Esophagus muscularis mucosa (tissue), 4 donors: ENCODE results near the gene RNF225. TPM values are rescaled to one million over a fixed set of nuclear protein-coding genes. Genes with fewer than 3 reads are reported as not detected.

Experiments
- DNase-seq: peaks from one replicate; pipeline ENCODE4 v3.0.0-alpha.2; 2017; ENCODE audit errors: extremely low spot score
- H3K27ac ChIP-seq, 4 donors: fragments of 200-600 bp; sonication (generic); replicated peaks in 1 of 4; 1 replicate in 3 of 4; 2 replicates in 1 of 4; pipeline ENCODE4 v1.5.1; 2016 to 2019; ENCODE audit warnings: mild to moderate bottlenecking in 1 of 4
- H3K27me3 ChIP-seq, 4 donors: fragments of 200-600 bp; sonication (generic); one replicate each; pipeline versions ENCODE4 v1.5.1 to v1.6.0; 2016 to 2019
- H3K36me3 ChIP-seq, 4 donors: fragments of 200-600 bp; sonication (generic); one replicate each; pipeline ENCODE4 v1.5.1; 2016 to 2019
- H3K4me1 ChIP-seq, 4 donors: fragments of 200-600 bp; sonication (generic); one replicate each; pipeline ENCODE4 v1.5.1; 2016 to 2019
- H3K4me3 ChIP-seq, 4 donors: fragments of 200-600 bp; sonication (generic); 1 replicate in 2 of 4; 2 replicates in 2 of 4; pipeline ENCODE4 v1.5.1; 2016 to 2019; ENCODE audit warnings: mild to moderate bottlenecking in 4 of 4, moderate library complexity in 1 of 4
- H3K9me3 ChIP-seq, 4 donors: fragments of 200-600 bp; sonication (generic); 1 replicate in 3 of 4; 2 replicates in 1 of 4; pipeline ENCODE4 v1.5.1; 2016 to 2019
- CTCF ChIP-seq, 3 experiments: fragments of 200-600 bp in 2 of 3; fragments of 450-650 bp in 1 of 3; sonication (generic) in 2 of 3; IDR thresholded peaks; one replicate each; pipeline ENCODE4 v1.5.1; 2017 to 2019; ENCODE audit warnings: antibody characterized with exemption in 3 of 3, mild to moderate bottlenecking in 2 of 3, moderate library complexity in 1 of 3
- EP300 ChIP-seq: sonication (generic); formaldehyde crosslinking; IDR thresholded peaks from one replicate; pipeline ENCODE4 v1.6.1; 2017; ENCODE audit warnings: antibody characterized with exemption
- POLR2A ChIP-seq: fragments of 450-650 bp; IDR thresholded peaks from one replicate; pipeline ENCODE4 v1.6.1; 2017; ENCODE audit warnings: antibody characterized with exemption, moderate library complexity, mild to moderate bottlenecking, low read depth
- POLR2AphosphoS5 ChIP-seq, 2 donors: sonication (generic); formaldehyde crosslinking; IDR thresholded peaks; one replicate each; pipeline ENCODE4 v1.6.1; 2017; ENCODE audit warnings: antibody characterized with exemption in 2 of 2
- WGBS: methylation state at CpG from one replicate; pipeline ENCODE4 v1.1.5; 2018; 5-methylcytosine and 5-hydroxymethylcytosine counted together
- intact Hi-C: fragments of 100-400 bp; cut with DNase I; formaldehyde crosslinking; loops from one replicate; pipeline ENCODE4 v1.15.1; 2023
- total RNA-seq, 4 donors: library from RNA; depleted of rRNA; stranded (reverse); fragments of >200 nt; gene quantifications; one replicate each; pipeline versions ENCODE4 v1.1.0 to v1.2.1, GENCODE V29; 2016

The RNF225 gene
- total RNA-seq, 4 donors from 2014 or later, result not detected

- intact Hi-C loops, result no loop called here
- Histone ChIP-seq H3K4me3 (no peak overlapping the region), H3K9me3 (peaks cover 0 to 11% (median 3%) of the 10 kb centered on the region in 4 donors), H3K36me3 (peaks cover 25 to 77% (median 59%) of the 10 kb centered on the region in 4 donors), H3K27ac (no peak overlapping the region), H3K27me3 (no peaks in the 10 kb centered on the region), H3K4me1 (no peaks in the 10 kb centered on the region)
- no peak for DNase-seq
- TF ChIP-seq CTCF (IDR thresholded peaks at IDR 0.05), result no peak
- 96% methylated on average over 5 of the region's 5 CpGs for WGBS
These were observed 21.1 kb downstream of the RNF225 start for GRCh38 chr19:58416604-58417003.

GRCh38 chr19:58417071-58417470 is 21.6 kb downstream of the RNF225 start:
- TF ChIP-seq POLR2A (no peak), POLR2AphosphoS5 (IDR thresholded peaks at IDR 0.05) (no peak), EP300 (no peak), CTCF (IDR thresholded peaks at IDR 0.05) (no peak)
- peaks cover 0 to 11% (median 3%) of the 10 kb centered on the region in 4 donors for H3K9me3 ChIP-seq
- 97% methylated on average over 7 of the region's 7 CpGs for WGBS

GRCh38 chr19:58428617-58429016 is 33.2 kb downstream of the RNF225 start:
- H3K4me1 ChIP-seq, result no peaks in the 10 kb centered on the region
- no peak for DNase-seq
- WGBS, result 94% methylated on average over 1 of the region's 1 CpG
- peaks cover 35 to 87% (median 80%) of the 10 kb centered on the region in 4 donors for H3K9me3 ChIP-seq
- H3K36me3 ChIP-seq, result peaks cover 2 to 32% (median 18%) of the 10 kb centered on the region in 4 donors
- no peak for TF ChIP-seq POLR2AphosphoS5 (IDR thresholded peaks at IDR 0.05)
- TF ChIP-seq EP300, result no peak
- TF ChIP-seq CTCF (IDR thresholded peaks at IDR 0.05), result no peak
- no peak for TF ChIP-seq POLR2A
- no peak overlapping the region for H3K27ac ChIP-seq
- no peaks in the 10 kb centered on the region for H3K27me3 ChIP-seq
- intact Hi-C loops, result no loop called here
- no peak overlapping the region for H3K4me3 ChIP-seq

More at GRCh38 chr19:58417071-58417470, 21.6 kb downstream of the RNF225 start:
- no peak overlapping the region for H3K27ac ChIP-seq
- H3K36me3 ChIP-seq, result peaks cover 25 to 80% (median 60%) of the 10 kb centered on the region in 4 donors
- H3K4me1 ChIP-seq, result no peaks in the 10 kb centered on the region
- H3K27me3 ChIP-seq, result no peaks in the 10 kb centered on the region
- no peak for DNase-seq
- H3K4me3 ChIP-seq, result no peak overlapping the region
- intact Hi-C loops, result no loop called here

- DNase-seq, result no peak
- no peak overlapping the region for H3K4me3 ChIP-seq
- intact Hi-C loops, result no loop called here
- no peak for TF ChIP-seq CTCF (IDR thresholded peaks at IDR 0.05)
- no peak for TF ChIP-seq POLR2AphosphoS5 (IDR thresholded peaks at IDR 0.05)
- no peak for TF ChIP-seq POLR2A
- TF ChIP-seq EP300, result no peak
- H3K4me1 ChIP-seq, result no peaks in the 10 kb centered on the region
- H3K27me3 ChIP-seq, result no peaks in the 10 kb centered on the region
- peaks cover 14 to 43% (median 29%) of the 10 kb centered on the region in 4 donors for H3K36me3 ChIP-seq
- H3K9me3 ChIP-seq, result peaks cover 43 to 97% (median 91%) of the 10 kb centered on the region in 4 donors
- H3K27ac ChIP-seq, result no peak overlapping the region
These were observed 34.3 kb downstream of the RNF225 start for GRCh38 chr19:58429745-58430144.

GRCh38 chr19:58434217-58434616 is 38.8 kb downstream of the RNF225 start:
- Histone ChIP-seq H3K9me3 (peaks cover 46 to 100% (median 99%) of the 10 kb centered on the region in 4 donors), H3K27ac (no peak overlapping the region), H3K36me3 (peaks cover 39 to 77% (median 62%) of the 10 kb centered on the region in 4 donors), H3K4me3 (no peak overlapping the region), H3K27me3 (no peaks in the 10 kb centered on the region), H3K4me1 (peaks cover 3 to 7% (median 5%) of the 10 kb centered on the region in 4 donors)
- intact Hi-C loops, result no loop called here
- 97% methylated on average over 2 of the region's 2 CpGs for WGBS
- TF ChIP-seq POLR2AphosphoS5 (IDR thresholded peaks at IDR 0.05) (no peak), CTCF (IDR thresholded peaks at IDR 0.05) (no peak), POLR2A (no peak), EP300 (no peak)
- no peak for DNase-seq
